ENCODE data around the gene RELA. TPM values are rescaled to one million over a fixed set of nuclear protein-coding genes. Genes with fewer than 3 reads are reported as not detected.
A peak's percentile ranks its signal among the peaks of the same experiment; 100 is the strongest.

Gene RELA
- total RNA-seq, 6 donors from 2014 or later, result 42.9 to 86.8 (median 58.7) TPM

GRCh38 chr11:65627202-65627601, 35.5 kb downstream of the RELA start:
- peak in 1 of 2 donors; percentile 52 for DNase-seq
- H3K36me3 ChIP-seq, result peaks cover 54 to 98% (median 88%) of the 10 kb centered on the region in 4 donors
- WGBS, 2 donors, result 96% methylated on average over 13 of the region's 13 CpGs

GRCh38 chr11:65625628-65626342, 36.9 kb downstream of the RELA start:
- TF ChIP-seq CTCF (IDR thresholded peaks at IDR 0.05) (peak; percentile 65 to 90 (median 85)), POLR2A (IDR thresholded peaks at IDR 0.05) (no peak)
- Histone ChIP-seq H3K9me3 (no peaks in the 10 kb centered on the region), H3K36me3 (peaks cover 52 to 98% (median 84%) of the 10 kb centered on the region in 4 donors), H3K4me3 (no peak overlapping the region), H3K4me1 (peaks cover 0 to 11% (median 6%) of the 10 kb centered on the region in 4 donors), H3K27ac (peak overlapping the region in 2 of 4 donors; percentile 27 to 33), H3K27me3 (no peaks in the 10 kb centered on the region)
- peak; percentile 63 to 78 for ATAC-seq (ENCODE audit: low FRiP score in 2 of 2)
- 58 to 65% methylated on average over 26 to 27 of the region's 30 CpGs for WGBS, 2 donors
- peak; percentile 71 to 84 for DNase-seq

More at GRCh38 chr11:65627202-65627601, 35.5 kb downstream of the RELA start:
- TF ChIP-seq CTCF (IDR thresholded peaks at IDR 0.05), result no peak
- no peak for TF ChIP-seq POLR2A (IDR thresholded peaks at IDR 0.05)
- no peak for TF ChIP-seq EP300 (IDR thresholded peaks at IDR 0.05)
- no peak for TF ChIP-seq POLR2AphosphoS5 (IDR thresholded peaks at IDR 0.05)
- H3K27me3 ChIP-seq, result no peaks in the 10 kb centered on the region
- peaks cover 0 to 10% (median 5%) of the 10 kb centered on the region in 4 donors for H3K4me1 ChIP-seq
- no peak overlapping the region for H3K4me3 ChIP-seq
- no peaks in the 10 kb centered on the region for H3K9me3 ChIP-seq
- no peak overlapping the region for H3K27ac ChIP-seq
- ATAC-seq (ENCODE audit: low FRiP score in 2 of 2), result no peak

GRCh38 chr11:65624931-65625627, 37.6 kb downstream of the RELA start:
- no peaks in the 10 kb centered on the region for H3K9me3 ChIP-seq
- peaks cover 0 to 14% (median 6%) of the 10 kb centered on the region in 4 donors for H3K4me1 ChIP-seq
- H3K4me3 ChIP-seq, result no peak overlapping the region
- ATAC-seq (ENCODE audit: low FRiP score in 2 of 2), result no peak
- peak in 1 of 2 donors; percentile 67 for DNase-seq
- 93% methylated on average over 29 of the region's 30 CpGs; no CpG with 5 or more reads in 1 of the 2 donors for WGBS, 2 donors
- TF ChIP-seq POLR2A (IDR thresholded peaks at IDR 0.05) (no peak), EP300 (IDR thresholded peaks at IDR 0.05) (no peak), CTCF (IDR thresholded peaks at IDR 0.05) (no peak), POLR2AphosphoS5 (IDR thresholded peaks at IDR 0.05) (no peak)
- H3K36me3 ChIP-seq, result peaks cover 45 to 98% (median 84%) of the 10 kb centered on the region in 4 donors
- no peak overlapping the region for H3K27ac ChIP-seq
- H3K27me3 ChIP-seq, result no peaks in the 10 kb centered on the region

GRCh38 chr11:65623852-65624616, 38.7 kb downstream of the RELA start:
- WGBS, 2 donors, result 90 to 95% methylated on average over 18 to 22 of the region's 25 CpGs
- peaks cover 40 to 98% (median 84%) of the 10 kb centered on the region in 4 donors for H3K36me3 ChIP-seq
- H3K27me3 ChIP-seq, result no peaks in the 10 kb centered on the region
- no peak for ATAC-seq (ENCODE audit: low FRiP score in 2 of 2)
- DNase-seq, result peak in 1 of 2 donors; percentile 61
- H3K4me3 ChIP-seq, result no peak overlapping the region
- no peaks in the 10 kb centered on the region for H3K9me3 ChIP-seq
- no peak overlapping the region for H3K27ac ChIP-seq
- no peak for TF ChIP-seq POLR2AphosphoS5 (IDR thresholded peaks at IDR 0.05)
- TF ChIP-seq POLR2A (IDR thresholded peaks at IDR 0.05), result no peak
- no peak for TF ChIP-seq CTCF (IDR thresholded peaks at IDR 0.05)
- no peak for TF ChIP-seq EP300 (IDR thresholded peaks at IDR 0.05)
- peaks cover 0 to 17% (median 6%) of the 10 kb centered on the region in 4 donors for H3K4me1 ChIP-seq

Measured in upper lobe of left lung (tissue), 6 donors.